K562 (cell line): ENCODE results near the gene SLC25A45. TPM values are rescaled to one million over a fixed set of nuclear protein-coding genes. Genes with fewer than 3 reads are reported as not detected.

Experiments
- ADNP ChIP-seq: fragments of 200-800 bp; sonication (Bioruptor generic); IDR thresholded peaks from 2 replicates; pipeline ENCODE4 v1.6.1; 2016; ENCODE audit warnings: missing genetic modification characterization, missing compliant biosample characterization
- ARID3B ChIP-seq: fragments of 250-450 bp; sonication (Bioruptor Pico); IDR thresholded peaks from 2 replicates; pipeline ENCODE4 v1.4.0; 2020; ENCODE audit warnings: borderline replicate concordance
- BHLHE40 ChIP-seq: IDR thresholded peaks from 2 replicates; pipeline ENCODE4 v1.6.1; 2011; ENCODE audit warnings: low read length, improper control_type of control experiment
- CHD2 ChIP-seq: IDR thresholded peaks from 2 replicates; pipeline ENCODE4 v1.6.1; 2011; ENCODE audit warnings: low read depth, low read length
- CREBBP ChIP-seq: IDR thresholded peaks from one replicate; pipeline ENCODE4 v1.6.1; 2012; ENCODE audit warnings: low read depth, mild to moderate bottlenecking, control low read depth, inconsistent platforms, low read length
- CTBP1 ChIP-seq: fragments of 450-650 bp; IDR thresholded peaks from 2 replicates; pipeline ENCODE4 v1.6.1; 2016; ENCODE audit warnings: borderline replicate concordance
- FOXA1 ChIP-seq: fragments of 450-650 bp; IDR thresholded peaks from 2 replicates; pipeline ENCODE4 v1.6.1; 2016; ENCODE audit warnings: mild to moderate bottlenecking, borderline replicate concordance
- GTF2E2 ChIP-seq: fragments of 200-800 bp; sonication (Bioruptor generic); IDR thresholded peaks from 2 replicates; pipeline ENCODE4 v1.6.1; 2016; ENCODE audit warnings: missing genetic modification characterization, missing compliant biosample characterization
- MXD1 ChIP-seq: fragments of 250-450 bp; sonication (Bioruptor Pico); IDR thresholded peaks from 2 replicates; pipeline ENCODE4 v1.8.0; 2021; ENCODE audit warnings: borderline replicate concordance, mild to moderate bottlenecking, moderate library complexity; ENCODE audit not compliant: poor library complexity, severe bottlenecking
- NFATC3 ChIP-seq: fragments of 450-650 bp; IDR thresholded peaks from 2 replicates; pipeline ENCODE4 v1.6.1; 2017; ENCODE audit warnings: mild to moderate bottlenecking
- NFRKB ChIP-seq: fragments of 450-650 bp; IDR thresholded peaks from 2 replicates; pipeline ENCODE4 v1.6.1; 2016; ENCODE audit warnings: low read depth
- OTX1 ChIP-seq: fragments of 450-650 bp; formaldehyde crosslinking; IDR thresholded peaks from 2 replicates; pipeline ENCODE4 v1.4.0; 2022; ENCODE audit warnings: mild to moderate bottlenecking
- RFX7 ChIP-seq: fragments of 250-450 bp; sonication (Bioruptor Pico); IDR thresholded peaks from 2 replicates; pipeline ENCODE4 v1.5.1; 2021; ENCODE audit warnings: mild to moderate bottlenecking
- RHOXF2B ChIP-seq: fragments of 250-450 bp; sonication (Bioruptor Pico); conservative IDR thresholded peaks from 2 replicates; pipeline ENCODE4 v1.5.1; 2021
- USF1 ChIP-seq: sonication (generic); formaldehyde crosslinking; IDR thresholded peaks from 2 replicates; pipeline ENCODE4 v1.9.0; 2022; ENCODE audit warnings: mild to moderate bottlenecking, missing genetic modification reagents
- YY1 ChIP-seq, 3 experiments: IDR thresholded peaks; 2 replicates each; pipeline ENCODE4 v1.6.1; 2011; ENCODE audit warnings: low read length in 2 of 3, mild to moderate bottlenecking in 2 of 3, moderate library complexity in 2 of 3, borderline replicate concordance in 1 of 3, control low read depth in 1 of 3, low read depth in 1 of 3; ENCODE audit not compliant: insufficient read depth in 3 of 3, insufficient replicate concordance in 2 of 3, control insufficient read depth in 1 of 3, insufficient read length in 1 of 3; ENCODE audit errors: extremely low read depth in 1 of 3
- ZNF175 ChIP-seq: fragments of 200-800 bp; sonication (Bioruptor generic); IDR thresholded peaks from 2 replicates; pipeline ENCODE4 v1.6.1; 2016; ENCODE audit warnings: low read depth, mild to moderate bottlenecking, missing genetic modification characterization, missing compliant biosample characterization
- ZNF263 ChIP-seq: sonication (generic); formaldehyde crosslinking; IDR thresholded peaks from 2 replicates; pipeline ENCODE4 v1.8.0; 2022; ENCODE audit warnings: mild to moderate bottlenecking, missing genetic modification reagents, borderline replicate concordance
- ZNF280A ChIP-seq: fragments of 450-650 bp; IDR thresholded peaks from 2 replicates; pipeline ENCODE4 v1.6.1; 2018; ENCODE audit warnings: mild to moderate bottlenecking, low read depth; ENCODE audit not compliant: partially characterized antibody
- ZNF449 ChIP-seq: fragments of 250-450 bp; sonication (Bioruptor Pico); IDR thresholded peaks from 2 replicates; pipeline ENCODE4 v1.8.0; 2022; ENCODE audit warnings: moderate library complexity, mild to moderate bottlenecking, inconsistent platforms
- ZNF764 ChIP-seq: fragments of 250-450 bp; sonication (Bioruptor Pico); IDR thresholded peaks from 2 replicates; pipeline ENCODE4 v1.4.0; 2020; ENCODE audit warnings: low read depth, mild to moderate bottlenecking, moderate library complexity
- ZSCAN32 ChIP-seq: fragments of 450-650 bp; formaldehyde crosslinking; IDR thresholded peaks from 2 replicates; pipeline ENCODE4 v1.4.0; 2020; ENCODE audit warnings: mild to moderate bottlenecking, moderate library complexity
- polyA plus RNA-seq, 8 experiments: library from polyadenylated mRNA; depleted of rRNA in 4 of 8; stranded (reverse) in 5 of 8; unstranded in 3 of 8; fragments of >200 nt; fragmentation: Nextera tagmentation in 2 of 8; fragmentation: Illumina TruSeq in 1 of 8; extraction: Ambion mirVana in 2 of 8; extraction: Trizol in 1 of 8; gene quantifications; 2 replicates each; pipeline versions ENCODE4 v1.2.1 to v1.2.3, GENCODE V29; 2011 to 2014; ENCODE audit warnings: inconsistent platforms in 1 of 8, missing spikeins in 1 of 8
- total RNA-seq, 7 experiments: library from RNA; depleted of rRNA in 6 of 7; stranded (reverse); fragments of >200 nt in 6 of 7; fragmentation: Illumina TruSeq in 2 of 7; extraction: Trizol in 2 of 7; gene quantifications; 2 replicates each; pipeline versions ENCODE4 v1.2.1 to v1.2.3, GENCODE V29; 2011 to 2021; ENCODE audit warnings: low replicate concordance in 1 of 7

The SLC25A45 gene
- total and polyA plus RNA-seq, 9 of the 15 experiments (the other 6 are each of a cell fraction or from before 2014, with no cell fraction given), result 0.15 to 2.3 (median 0.68) TPM

GRCh38 chr11:65386307-65387140 is 4.1 kb upstream of the SLC25A45 start, which contains the start of gene FRMD8 (continued):
- TF ChIP-seq BHLHE40, result peak; percentile 83
- no peak for TF ChIP-seq ZNF764 (CRISPR knock-in tag)
- peak in 1 of 3 experiments; percentile 41 for TF ChIP-seq YY1 (IDR thresholded peaks at IDR 0.05; ENCODE audit: borderline replicate concordance in 1 of 3, control insufficient read depth in 1 of 3, extremely low read depth in 1 of 3, insufficient read depth in 3 of 3, insufficient read length in 1 of 3, insufficient replicate concordance in 2 of 3, low read depth in 1 of 3, low read length in 2 of 3)
- TF ChIP-seq NFATC3, result no peak
- TF ChIP-seq GTF2E2 (tag), result no peak
- TF ChIP-seq ZSCAN32, result no peak
- TF ChIP-seq FOXA1, result no peak
- TF ChIP-seq ZNF280A, result no peak
- TF ChIP-seq ARID3B, result no peak
- TF ChIP-seq ZNF175 (CRISPR knock-in tag), result peak; percentile 81; the same call in 1 of the 2 replicates
- no peak for TF ChIP-seq RFX7 (CRISPR knock-in tag)
- no peak for TF ChIP-seq CREBBP
- TF ChIP-seq ADNP, result no peak
- TF ChIP-seq ZNF449 (CRISPR knock-in tag), result no peak
- TF ChIP-seq OTX1 (CRISPR knock-in tag), result no peak
- TF ChIP-seq MXD1, result no peak
- TF ChIP-seq USF1 (CRISPR knock-in tag), result no peak
- TF ChIP-seq NFRKB, result no peak; the same call in 1 of the 2 replicates
- TF ChIP-seq CHD2, result no peak
- peak; percentile 59; the same call in 1 of the 2 replicates for TF ChIP-seq CTBP1
- no peak for TF ChIP-seq ZNF263 (CRISPR knock-in tag)
- TF ChIP-seq RHOXF2B (CRISPR knock-in tag), result 0 out of 2 replicates have a peak, but pooled peaks have one; percentile 25
